Measurements from ENCODE around the gene RPTOR. TPM values are rescaled to one million over a fixed set of nuclear protein-coding genes. Genes with fewer than 3 reads are reported as not detected.
"Not testable (repeated sequence)": the region's sequence is repeated elsewhere in the genome, so short reads cannot be mapped to it uniquely, and the experiment has no call there.

Gene RPTOR
- total RNA-seq, 1 donor, result 30.0 TPM

GRCh38 chr17:80815151-80815681, 270.6 kb downstream of the RPTOR start:
- TF ChIP-seq, protein P1, sequence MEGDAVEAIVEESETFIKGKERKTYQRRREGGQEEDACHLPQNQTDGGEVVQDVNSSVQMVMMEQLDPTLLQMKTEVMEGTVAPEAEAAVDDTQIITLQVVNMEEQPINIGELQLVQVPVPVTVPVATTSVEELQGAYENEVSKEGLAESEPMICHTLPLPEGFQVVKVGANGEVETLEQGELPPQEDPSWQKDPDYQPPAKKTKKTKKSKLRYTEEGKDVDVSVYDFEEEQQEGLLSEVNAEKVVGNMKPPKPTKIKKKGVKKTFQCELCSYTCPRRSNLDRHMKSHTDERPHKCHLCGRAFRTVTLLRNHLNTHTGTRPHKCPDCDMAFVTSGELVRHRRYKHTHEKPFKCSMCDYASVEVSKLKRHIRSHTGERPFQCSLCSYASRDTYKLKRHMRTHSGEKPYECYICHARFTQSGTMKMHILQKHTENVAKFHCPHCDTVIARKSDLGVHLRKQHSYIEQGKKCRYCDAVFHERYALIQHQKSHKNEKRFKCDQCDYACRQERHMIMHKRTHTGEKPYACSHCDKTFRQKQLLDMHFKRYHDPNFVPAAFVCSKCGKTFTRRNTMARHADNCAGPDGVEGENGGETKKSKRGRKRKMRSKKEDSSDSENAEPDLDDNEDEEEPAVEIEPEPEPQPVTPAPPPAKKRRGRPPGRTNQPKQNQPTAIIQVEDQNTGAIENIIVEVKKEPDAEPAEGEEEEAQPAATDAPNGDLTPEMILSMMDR (IDR thresholded peaks at IDR 0.05; ENCODE audit: insufficient read depth, low read length), result no peak
- no peak for DNase-seq (ENCODE audit: low read depth)
- no peak overlapping the region for H3K4me3 ChIP-seq (ENCODE audit: low read depth, low read length)

GRCh38 chr17:80815718-80816117, 271.1 kb downstream of the RPTOR start:
- H3K4me3 ChIP-seq (ENCODE audit: low read depth, low read length); DNase-seq (ENCODE audit: low read depth): not testable (repeated sequence)

GRCh38 chr17:80816241-80817103, 271.8 kb downstream of the RPTOR start:
- DNase-seq (ENCODE audit: low read depth), result no peak
- TF ChIP-seq, protein P1 (IDR thresholded peaks at IDR 0.05; ENCODE audit: insufficient read depth, low read length), result no peak
- no peak overlapping the region for H3K4me3 ChIP-seq (ENCODE audit: low read depth, low read length)

DNA sequence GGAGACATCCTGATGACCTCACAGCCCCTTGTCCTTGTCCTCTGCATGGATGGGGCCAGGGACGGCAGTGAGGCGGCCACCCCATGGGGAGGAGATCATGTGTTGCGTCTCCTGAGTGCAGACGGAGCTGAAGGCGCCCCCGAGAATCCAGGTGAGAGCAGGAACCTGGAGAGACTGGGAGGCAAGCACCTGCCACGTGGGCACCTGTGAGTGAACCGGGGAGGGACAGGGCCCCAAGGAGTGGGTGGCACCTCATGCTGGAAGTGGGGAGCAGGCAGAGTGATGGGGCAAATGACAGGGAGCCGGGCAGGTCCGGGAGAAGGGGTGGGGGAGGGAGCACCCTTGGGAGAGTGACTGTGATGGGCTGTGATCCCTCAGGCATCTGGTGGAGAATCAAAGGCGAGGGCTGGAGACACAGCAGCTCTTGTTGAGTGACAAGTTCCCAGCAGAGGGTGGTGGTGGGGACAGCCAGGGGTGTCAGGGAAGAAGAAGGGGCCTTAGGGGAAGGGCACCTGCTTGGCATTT, 272.7 kb downstream of the RPTOR start:
- no peak overlapping the region for H3K4me3 ChIP-seq (ENCODE audit: low read depth, low read length)
- DNase-seq (ENCODE audit: low read depth), result no peak
- TF ChIP-seq, protein P1 (IDR thresholded peaks at IDR 0.05; ENCODE audit: insufficient read depth, low read length), result no peak

DNA sequence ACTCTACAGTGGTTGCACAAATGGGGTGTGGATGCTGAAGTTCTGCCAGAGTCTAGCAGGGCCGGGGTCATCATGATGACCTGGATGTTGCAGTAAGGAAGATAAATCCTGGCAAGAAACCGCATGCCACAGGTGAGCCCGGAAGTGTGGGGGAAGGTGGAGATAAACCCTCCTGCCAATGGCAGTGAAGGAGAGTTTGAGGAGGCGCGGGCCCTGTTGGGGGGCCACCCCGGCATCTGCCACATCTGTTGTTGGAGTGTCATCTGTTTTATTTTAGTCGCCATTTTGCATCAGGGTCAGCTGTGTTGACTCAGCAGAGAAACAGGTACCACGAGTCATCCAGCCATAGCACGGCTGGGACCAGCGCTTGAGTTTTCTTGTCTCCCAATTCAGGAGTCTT, 273.2 kb downstream of the RPTOR start:
- peak; percentile 16 for DNase-seq (ENCODE audit: low read depth)
- TF ChIP-seq, protein P1 (IDR thresholded peaks at IDR 0.05; ENCODE audit: insufficient read depth, low read length), result no peak
- H3K4me3 ChIP-seq (ENCODE audit: low read depth, low read length), result no peak overlapping the region

DNA sequence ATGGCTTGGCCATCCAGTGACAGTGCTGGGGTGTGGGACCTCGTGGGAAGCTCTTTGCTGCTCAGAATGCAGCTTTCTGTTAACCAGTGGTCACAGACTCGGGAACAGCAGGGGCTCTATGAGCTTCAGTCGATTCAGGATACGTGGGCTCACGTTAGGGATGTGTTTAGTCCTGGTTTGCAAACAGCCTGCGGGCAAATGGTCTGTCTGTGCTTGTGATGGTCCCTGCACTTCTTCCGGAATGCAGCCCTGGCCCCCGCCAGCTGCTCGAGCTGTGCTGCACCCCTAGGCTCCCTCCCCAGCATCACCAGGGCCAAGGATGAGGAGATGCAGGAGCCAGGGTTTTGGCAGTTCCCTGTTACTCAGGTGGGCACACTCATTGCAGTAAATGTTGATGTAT, 274.2 kb downstream of the RPTOR start:
- no peak overlapping the region for H3K4me3 ChIP-seq (ENCODE audit: low read depth, low read length)
- no peak for DNase-seq (ENCODE audit: low read depth)
- TF ChIP-seq, protein P1 (IDR thresholded peaks at IDR 0.05; ENCODE audit: insufficient read depth, low read length), result no peak

GRCh38 chr17:80819422-80820164, 275.0 kb downstream of the RPTOR start:
- TF ChIP-seq, protein P1 (IDR thresholded peaks at IDR 0.05; ENCODE audit: insufficient read depth, low read length), result no peak
- H3K4me3 ChIP-seq (ENCODE audit: low read depth, low read length), result no peak overlapping the region
- DNase-seq (ENCODE audit: low read depth), result no peak

All from fibroblast of the aortic adventitia (primary cell).